Esophagus mucosa (tissue), 1 donor: ENCODE results near the gene LMO1. TPM values are rescaled to one million over a fixed set of nuclear protein-coding genes. Genes with fewer than 3 reads are reported as not detected.

Experiments
- ATAC-seq: fragments of 200-7000 bp; cut with Tn5 transposase; one replicate; pipeline ENCODE4 v1.9.1; 2020
- total RNA-seq: library from RNA; stranded (reverse); gene quantifications from one replicate; pipeline ENCODE4 v1.2.4, GENCODE V29; 2023
- donor health status: DM: yes; HTN: yes; CAD: no.

LMO1 gene
- total RNA-seq: not detected

DNA sequence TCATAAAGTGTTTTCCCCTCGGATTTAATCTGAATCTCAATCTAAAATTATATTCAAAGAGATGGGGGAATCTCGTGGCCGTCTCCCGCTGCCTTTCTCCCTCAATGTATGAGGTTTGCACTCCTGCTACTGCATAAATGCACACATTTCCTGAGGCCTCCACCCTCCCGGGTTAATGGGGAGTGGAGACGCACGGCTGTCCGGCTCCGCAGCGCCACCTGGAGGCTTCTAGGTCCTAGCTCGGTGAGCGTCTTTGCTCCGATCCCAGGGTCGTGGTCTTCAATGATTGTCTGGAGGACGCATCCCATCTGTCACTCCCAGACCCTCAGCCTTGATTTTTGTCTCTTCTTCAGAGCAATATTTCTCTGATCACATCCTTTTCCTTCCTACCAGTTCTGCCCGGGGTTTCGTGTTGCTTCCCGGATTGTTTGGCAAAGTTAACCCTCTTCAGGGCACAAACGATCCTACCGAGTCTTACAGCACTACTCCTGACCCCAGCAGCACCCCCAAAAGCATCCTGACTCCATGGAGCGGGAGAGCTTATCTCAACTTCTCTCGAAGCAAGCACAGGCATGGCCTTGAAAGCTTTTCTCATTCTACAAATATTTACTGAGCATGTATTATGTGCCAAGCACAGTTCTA is at the start of gene LMO1:
Gene LMO1 (minus strand): TSS at position 110 of the 642 bp plus-strand sequence. CDS start 516 bp downstream, outside the sequence.
- ATAC-seq: peak; percentile 63

DNA sequence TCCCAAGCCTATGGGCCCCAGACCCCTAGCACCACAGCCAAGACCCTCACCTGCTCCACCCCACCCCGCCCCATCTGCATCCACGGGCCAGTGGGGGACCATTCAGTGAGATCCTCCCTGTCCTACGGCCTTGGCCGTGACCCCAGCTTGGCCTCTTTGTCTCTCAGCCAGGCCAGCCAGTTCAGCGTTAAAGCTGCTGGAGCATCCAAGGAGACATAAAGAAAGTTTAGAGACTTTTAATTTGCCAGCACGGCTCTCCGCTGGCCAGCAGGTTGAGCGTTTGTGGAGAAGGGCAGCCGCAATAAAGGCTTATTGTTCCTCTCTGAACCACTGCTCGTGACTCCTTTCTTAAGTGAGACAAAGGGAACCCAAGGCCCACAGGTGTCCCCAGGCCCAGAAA is 49.3 kb upstream of the LMO1 start:
- no peak for ATAC-seq

DNA sequence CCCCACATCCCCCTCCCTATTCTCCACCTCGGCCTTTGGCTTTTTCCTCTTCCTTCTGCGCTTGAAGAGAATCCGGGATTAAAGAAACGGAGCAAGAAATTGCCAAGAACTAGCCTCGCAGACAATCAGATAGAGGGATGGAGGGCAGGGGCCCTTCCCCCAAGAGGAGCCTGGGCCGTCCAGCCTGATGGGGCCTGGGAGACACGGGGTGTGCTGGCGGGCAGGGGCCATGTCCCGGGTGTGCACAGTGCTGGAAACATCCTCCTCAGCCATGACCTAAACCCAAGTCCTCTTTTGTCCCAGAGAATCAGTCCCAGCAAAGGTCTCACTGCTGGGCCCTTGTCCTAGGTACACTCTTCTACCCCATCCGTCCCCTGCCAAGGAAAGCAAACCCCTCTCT is 47.7 kb upstream of the LMO1 start:
- no peak for ATAC-seq

DNA sequence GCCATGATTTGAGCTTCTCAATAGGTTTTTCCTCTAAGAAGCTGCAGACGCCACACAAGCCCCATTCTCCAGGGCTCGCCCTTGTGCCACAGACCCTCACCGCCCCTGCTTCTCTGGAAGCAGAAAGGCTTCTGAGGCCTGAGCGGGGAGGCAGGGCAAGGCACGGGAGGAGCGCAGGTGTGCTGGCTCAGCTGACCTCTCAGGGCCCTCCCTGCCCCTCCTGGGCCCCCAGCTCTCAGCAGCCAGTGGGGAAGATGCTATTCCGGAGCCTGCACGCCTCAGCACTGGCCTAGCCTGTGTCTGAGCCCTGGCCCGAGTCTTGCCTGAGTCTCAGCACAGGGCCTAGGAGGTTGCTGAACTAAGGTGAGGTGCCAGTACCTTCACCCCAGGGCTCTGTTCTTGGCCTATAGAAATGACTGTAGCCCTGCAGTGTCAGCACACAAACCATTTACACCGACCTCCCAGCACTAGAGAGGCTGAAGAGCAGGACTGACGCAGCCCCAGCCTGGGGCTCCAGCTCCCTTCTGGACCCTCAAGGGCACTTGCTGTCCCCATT is 47.1 kb upstream of the LMO1 start:
- no peak for ATAC-seq

DNA sequence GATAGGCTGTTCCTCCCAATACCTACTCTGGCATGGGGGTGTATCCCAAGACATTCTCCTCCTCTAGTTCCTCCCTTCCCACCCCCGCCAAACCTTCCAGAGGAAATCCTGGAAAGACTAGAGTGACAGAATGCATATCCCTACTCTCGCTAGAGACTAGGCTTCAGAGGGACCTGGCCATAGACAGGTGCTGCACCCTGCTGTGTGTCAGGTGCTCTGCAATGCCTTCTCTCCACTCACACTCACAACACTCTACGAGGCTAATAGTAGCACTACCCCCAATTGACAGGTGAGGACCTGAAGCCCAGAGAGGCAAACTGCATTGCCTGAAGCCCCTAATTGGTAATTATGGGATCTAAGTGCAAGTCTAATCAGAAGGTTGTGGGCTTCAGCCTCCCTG is 46.2 kb upstream of the LMO1 start:
- ATAC-seq: peak; percentile 87

DNA sequence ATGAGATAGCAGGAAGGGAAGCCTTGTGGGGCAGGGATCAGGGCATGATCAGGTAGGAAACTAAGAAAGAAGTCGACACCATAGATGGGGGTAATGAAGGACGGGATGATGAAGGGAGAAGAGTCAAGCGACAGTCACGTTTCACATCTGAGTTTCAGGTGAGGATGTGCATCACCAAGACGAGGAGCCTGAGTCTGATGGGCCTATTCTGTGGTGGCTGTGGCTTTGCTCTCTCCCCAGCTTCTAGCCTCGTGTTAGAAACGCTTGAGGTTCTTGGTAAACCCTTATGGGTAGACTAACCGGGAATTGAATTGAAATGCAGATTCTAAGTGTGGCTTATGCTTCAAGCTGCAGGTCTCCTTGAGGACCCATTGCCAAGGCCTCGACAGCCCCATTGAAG is 45.6 kb upstream of the LMO1 start:
- no peak for ATAC-seq

DNA sequence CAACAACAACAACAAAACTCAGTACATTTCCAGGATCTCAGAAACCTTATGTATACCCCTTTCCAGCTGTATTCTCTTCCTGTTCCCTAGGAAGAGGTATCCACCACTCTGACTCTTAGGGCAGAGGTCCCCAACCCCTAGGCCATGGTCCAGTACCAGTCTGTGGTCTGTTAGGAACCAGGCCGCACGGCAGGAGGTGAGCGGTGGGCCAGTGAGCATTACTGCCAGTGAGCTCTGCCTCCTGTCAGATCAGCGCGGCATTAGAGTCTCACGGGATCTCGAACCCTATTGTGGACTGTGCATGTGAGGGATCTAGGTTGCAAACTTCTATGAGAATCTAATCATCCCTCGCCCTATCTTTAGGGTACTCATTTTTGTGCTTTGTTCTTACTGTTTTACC is 43.9 kb upstream of the LMO1 start:
- ATAC-seq: no peak

DNA sequence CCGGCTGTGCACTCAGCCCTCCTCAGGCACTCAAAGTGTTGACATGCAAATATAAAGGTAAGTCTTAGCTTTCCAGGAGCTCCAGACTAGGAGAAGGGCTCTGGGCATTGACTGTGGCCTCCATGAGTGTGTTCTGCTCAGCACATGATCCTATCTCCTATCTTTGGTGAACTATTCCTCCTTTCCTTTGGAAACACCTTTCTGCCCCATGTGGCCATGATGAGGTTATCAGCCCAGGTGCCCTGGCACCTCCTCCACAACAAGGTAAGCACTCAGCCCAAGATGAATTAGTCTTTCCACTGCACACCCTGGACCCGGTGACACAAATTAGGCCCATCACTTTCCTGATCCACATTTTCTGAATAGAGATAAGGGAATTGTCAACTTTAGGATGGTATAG is 37.9 kb upstream of the LMO1 start:
- no peak for ATAC-seq

DNA sequence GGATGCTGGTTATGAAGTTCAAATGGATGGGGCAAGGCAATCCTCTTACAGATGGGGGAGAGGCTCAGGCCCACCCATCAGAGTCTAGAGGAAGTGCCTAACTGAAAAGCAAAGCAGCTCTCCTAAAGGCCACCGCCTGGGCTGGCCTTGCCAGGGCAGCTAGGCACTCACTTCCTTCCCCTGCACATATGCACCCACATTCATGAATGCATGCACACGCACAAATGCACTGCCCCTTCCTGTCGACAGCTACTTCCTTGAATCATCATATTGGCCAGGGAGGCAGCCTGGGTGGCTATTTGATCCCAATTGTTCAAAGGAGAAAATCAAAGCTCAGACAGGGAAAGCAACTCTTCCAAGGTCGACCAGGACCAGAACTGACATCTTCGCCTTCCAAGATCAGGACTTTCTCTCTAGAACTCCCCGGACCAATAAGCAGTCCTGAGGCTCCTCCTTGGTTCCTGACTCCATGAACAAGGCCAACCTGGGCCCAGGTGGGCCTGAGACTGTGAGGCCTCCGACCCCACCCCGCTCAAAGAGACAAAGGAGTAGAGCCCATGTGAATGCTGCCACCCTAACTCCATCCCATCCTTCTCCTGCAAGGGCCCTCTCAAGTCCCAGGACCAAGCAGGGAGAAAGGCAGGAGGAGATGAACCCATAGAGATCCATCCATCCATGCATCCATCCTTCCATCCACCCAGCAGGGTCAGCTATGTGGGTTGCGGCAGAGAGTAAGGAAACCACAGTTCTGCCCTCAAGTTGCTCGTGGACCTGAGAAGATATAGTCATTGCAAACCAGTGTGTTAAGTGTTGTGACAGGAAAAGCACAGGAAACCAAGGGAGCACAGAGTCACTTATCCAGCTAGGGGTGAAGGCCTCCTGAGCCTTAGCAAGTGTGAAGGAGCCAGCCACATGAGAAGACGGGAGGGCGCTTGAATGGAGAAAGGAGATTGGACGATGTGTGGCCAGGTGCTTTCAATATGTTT is 35.4 kb upstream of the LMO1 start:
- ATAC-seq: no peak

DNA sequence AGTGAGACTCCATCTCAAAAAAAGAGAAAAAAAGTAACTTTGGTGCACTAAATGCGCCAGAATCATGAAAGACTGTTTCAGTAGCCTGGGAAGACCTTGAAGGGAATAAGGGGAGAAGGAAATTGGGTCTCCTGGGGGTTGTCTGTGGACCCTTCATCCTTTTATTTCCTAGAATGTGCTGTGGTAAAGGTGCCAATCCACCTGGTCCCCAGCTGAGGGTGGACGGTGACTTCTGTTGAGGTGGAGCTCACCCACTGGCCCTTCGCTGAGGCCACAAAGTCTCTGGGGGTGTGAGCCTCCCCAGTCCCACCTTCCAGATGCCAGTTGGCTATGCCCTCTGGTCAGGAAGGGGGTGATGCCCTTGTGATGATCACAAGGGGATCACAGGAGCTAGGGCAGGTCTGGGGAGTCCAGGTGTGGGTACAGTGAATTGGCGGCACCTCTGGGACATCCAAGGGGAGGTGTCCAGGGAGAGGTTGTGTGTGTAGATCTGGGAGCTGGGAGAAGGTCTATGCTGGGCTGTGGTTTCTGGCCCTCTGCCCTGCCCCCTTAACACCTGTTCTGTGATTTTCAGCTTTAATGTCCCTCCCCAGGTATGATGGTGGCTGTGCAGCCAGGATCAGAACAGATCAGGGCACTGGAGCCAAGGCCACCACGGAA is 34.2 kb upstream of the LMO1 start:
- no peak for ATAC-seq

DNA sequence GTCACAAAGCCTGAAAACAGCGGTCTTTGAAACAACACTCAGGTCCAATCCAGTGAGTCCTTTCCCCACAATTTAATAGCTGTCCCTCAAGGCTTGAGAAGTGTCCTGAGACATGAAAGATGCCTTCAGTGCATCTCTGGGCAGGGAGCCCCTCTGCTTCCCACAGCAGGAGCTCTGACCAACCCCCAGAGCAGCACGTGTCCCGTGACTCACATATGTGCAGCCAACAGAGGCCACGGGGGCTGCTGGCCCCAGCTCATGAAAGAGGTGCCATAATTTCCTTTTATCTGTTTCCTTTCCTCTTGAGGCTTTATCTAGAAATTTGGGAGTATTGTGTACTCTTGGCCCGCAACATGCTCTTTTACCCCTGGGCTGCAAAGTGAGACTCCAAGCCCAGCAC is 33.2 kb upstream of the LMO1 start:
- no peak for ATAC-seq

DNA sequence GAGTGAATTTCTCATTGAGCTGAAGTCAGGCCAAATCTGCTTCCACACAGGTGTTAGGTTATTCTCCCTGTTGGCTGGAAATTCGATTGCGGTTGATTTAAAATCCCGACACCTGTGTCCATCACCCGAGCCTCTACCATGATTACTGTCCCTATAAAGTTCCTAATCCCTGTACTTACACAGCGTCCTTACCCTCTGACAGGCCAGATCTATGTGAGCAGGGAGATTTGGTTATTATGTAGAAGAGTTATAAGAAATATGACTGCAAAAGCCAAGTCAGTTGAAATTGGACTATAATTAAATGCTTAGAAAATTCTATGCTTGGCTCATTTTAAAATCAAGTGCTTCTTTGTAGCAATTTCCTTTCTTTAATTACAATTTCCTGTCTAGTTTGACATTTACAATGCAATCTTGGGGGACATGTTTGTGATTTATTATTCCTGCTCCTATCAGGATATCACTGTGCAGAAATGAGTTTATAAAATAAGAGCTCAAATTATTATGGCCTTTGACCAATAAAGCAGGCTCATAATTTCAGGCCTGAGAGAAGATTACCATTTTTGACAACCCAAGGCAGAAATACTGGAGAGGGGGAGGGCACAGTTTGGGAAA is 32.5 kb upstream of the LMO1 start:
- no peak for ATAC-seq

DNA sequence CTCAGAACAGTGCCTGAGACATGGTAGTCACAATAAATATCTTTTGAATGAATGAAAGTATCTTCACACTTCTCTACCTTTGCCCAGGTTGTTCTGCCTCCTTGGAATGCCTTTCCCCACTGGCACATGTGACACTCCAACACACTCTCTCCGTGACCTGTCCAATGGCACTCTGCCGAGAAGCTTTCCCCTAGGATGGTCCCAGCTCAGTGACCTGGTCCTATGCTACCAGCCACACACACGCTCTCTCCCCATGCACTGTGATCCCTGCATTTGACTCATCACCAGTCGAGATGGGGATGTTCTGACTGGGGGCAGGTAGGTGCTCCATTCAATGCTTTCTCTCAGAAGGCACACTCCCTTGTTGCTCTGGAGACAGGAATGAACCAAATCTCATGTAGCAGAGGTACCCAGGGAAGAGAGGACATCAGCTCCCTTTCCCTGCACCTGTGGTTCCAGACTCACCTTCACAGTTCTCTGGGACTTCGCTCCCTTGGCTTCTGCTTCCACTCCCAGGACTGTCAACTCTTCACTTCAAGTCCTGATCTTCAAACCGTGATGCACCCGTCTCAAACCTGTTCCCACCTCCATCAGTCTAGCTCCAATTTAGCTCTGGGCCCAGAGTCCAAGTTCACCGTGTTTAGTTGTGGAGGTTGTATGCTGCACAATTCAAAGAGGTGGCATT is 30.7 kb upstream of the LMO1 start:
- no peak for ATAC-seq

DNA sequence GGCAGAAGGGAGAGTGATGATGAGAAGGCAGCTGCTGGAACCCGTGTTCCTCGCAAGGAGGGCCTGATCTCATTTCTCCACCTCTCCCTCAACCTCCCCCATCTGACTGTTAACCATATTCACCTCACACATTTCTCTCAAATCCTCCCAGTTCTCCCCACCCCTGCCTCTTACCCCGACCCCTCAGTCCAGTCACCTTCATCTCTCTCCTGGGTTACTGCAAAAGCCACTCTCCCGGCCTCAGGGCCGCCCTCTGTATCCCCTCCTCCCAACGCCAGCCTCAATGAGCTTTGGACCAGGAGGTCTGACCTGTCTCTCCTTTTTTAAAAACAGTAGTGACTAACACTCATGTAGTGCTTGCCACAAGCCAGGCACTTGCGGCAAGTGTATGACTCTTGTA is 29.5 kb upstream of the LMO1 start:
- ATAC-seq: no peak

DNA sequence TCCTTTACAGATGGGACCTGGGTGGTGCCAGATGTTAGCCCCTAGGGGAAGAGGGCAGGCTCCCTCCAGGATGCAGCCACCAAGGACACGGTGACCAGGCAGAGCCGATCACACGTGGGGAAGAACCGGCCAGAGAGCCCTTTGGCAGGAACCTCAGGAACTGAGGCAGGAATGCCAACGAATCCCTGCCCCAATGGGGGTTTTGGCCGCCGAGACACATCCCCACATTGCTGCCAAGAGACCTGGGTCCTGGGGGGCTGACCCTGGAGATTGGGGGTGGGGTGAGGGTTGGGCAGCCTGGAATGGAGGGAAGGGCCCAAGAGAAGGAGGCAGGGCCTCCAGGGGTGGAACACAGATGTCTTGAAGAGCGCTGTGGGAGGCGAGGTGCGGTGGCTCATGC is 28.7 kb upstream of the LMO1 start:
- ATAC-seq: no peak

DNA sequence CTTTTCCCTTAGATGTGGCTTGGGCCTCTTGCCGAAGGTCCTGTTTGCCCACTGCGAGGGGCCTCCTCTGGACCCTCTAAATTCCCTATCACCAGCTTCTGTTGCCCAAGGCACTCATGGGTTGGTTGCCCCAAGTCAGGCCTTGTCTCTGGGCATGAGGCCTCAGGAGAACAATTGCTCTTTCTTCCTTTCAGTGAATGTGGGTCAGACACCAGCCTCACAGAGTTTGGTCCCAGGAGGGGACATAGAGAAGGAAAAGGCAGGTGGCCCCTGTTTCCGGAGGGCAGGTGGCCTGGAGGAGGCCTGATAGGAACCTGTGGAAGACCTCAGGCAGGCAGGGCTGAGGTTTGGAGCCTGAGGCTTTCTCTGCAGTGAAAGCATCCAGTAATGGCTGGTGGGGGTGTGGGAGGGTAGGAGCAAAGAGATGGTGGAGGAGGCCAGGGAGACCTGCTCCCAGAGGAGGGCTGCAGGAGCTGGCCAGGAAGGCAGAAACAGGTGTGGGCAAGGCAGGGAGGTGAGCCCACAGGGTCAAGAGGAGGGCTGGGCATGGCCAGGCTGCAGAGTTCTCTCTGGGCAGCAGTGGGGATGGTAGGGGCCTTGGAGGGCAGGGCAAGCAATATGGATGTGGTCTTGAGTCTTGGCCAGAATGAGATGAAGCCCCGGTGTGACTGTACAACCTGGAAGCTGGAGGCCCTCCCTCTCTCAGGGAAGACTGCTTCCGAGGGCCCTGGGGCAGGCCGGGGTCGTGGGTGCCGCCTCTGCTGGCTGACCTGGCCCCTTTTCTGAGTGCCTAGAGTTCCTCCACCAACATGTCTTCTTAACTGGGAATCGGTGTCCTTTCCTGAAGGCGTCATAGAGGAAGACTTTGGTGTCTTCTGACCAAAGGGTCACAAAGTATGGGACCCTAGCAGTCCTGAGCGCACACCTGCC is 28.0 kb upstream of the LMO1 start:
- no peak for ATAC-seq

DNA sequence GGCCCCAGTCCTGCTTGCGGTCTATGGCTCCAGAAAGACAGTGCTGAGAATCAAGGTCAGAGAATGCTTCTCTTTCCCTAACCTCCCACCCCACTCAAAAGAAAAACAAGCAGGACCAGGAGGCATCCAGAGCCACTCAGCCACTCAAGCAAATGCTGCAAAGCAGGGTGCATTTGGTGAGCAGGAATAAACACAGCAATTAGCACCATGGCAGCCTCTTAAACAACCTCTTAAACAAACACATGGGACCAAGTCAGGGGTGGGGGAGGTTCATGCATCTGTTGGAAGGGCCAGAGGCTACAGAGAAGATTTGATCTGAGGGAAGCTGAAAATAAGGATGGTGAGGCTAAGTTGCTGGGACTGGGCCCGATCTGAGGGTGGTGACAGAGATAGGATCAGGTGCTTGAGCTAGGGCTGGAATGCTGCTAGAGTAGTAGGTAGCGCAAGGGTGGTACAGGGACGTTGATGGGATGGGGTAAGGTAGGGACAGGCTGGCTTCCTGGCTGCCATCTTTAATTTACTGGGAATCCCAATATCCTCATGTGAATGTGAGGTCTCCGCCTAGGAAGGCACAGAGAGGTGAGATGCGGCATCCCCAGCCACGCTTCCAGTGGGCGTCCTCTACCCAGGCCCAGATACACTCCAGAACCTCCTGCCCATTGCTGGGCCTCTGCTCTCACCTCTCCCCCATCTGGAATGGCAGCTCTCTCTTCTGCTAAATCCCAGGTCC is 26.6 kb upstream of the LMO1 start:
- no peak for ATAC-seq

DNA sequence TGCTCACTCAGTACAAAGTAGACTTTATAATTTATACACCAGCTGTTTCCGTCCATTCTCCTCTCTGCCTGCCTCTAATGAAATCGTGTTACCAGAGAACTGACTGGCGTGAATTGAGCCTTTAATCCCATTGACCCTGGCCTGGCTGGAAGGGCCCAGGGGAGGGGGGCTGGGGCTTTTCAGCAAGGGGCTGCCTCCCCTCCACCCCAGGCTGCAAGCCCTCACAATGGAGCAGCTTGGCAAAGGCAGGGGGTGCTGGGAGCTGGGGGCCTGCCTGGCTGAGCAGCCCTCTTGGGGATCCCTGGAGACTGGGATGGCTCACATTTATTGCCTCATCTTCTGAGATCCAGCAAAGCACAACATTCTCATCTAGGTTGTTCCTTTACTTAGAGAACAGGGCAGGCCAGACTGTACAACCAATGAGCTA is 25.8 kb upstream of the LMO1 start:
- no peak for ATAC-seq

DNA sequence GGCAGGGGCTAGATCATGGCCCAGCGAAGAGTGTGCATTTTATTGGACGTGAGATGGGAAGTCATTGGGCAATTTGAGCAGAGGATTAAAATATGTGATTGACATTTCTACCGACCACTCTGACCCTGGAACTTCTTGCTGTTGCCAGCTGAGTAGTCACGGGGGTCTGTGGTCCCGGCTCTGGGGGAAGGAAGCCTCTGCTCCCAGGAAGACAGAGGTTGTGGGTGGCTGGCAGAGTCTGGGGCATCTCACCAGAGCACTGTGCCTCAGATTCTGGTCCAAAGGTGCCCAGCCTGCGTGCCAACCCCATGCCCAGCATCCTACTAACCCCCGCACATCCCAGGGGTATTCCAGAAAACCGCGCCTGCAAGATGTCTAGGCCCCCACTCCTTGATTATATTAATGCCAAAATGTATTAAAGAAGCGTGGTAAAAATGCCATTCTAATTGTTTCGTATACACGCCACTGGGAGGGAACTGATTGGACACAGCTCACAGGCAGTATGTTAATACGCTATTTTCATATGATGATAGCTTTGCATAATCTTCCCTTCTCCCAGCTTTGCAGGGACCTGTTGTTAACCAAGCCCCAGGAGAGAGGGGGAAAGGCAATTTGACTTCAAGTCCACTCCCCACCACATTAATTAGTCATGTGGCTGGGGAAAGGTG is 25.3 kb upstream of the LMO1 start:
- no peak for ATAC-seq
